SK-N-SH (cell line): Measurements from ENCODE around the gene KIAA1586. TPM values are rescaled to one million over a fixed set of nuclear protein-coding genes. Genes with fewer than 3 reads are reported as not detected.

ENCODE experiments used
- CTCF ChIA-PET: fragments of 300-600, 350-600 bp; formaldehyde crosslinking; extraction: SDS; loops from one replicate; lab custom pipeline; 2021; lab: Yijun Ruan, JAX
- POLR2A ChIA-PET: fragments of 350-600 bp; sonication (Branson Sonifier 250); formaldehyde crosslinking; extraction: SDS; loops from one replicate; lab custom pipeline; 2020; ENCODE audit warnings: antibody characterized with exemption, inconsistent platforms; lab: Yijun Ruan, JAX
- DNase-seq: peaks from one replicate; pipeline ENCODE4 v3.0.0; 2012
- H2AFZ ChIP-seq: fragments of 200-600 bp; sonication (generic); 2 replicates; pipeline ENCODE4 v1.8.1; 2016; ENCODE audit warnings: antibody characterized with exemption, mild to moderate bottlenecking, low read depth
- H3F3A ChIP-seq: fragments of 200-600 bp; sonication (generic); replicated peaks from 2 replicates; pipeline ENCODE3; 2016; ENCODE audit warnings: antibody characterized with exemption, mild to moderate bottlenecking; ENCODE audit not compliant: insufficient read depth
- H3K27ac ChIP-seq, 2 experiments: fragments of 200-500 bp in 1 of 2; fragments of 200-600 bp in 1 of 2; sonication (Bioruptor generic) in 1 of 2; sonication (generic), shearing (Covaris generic) in 1 of 2; 2 replicates each; pipeline versions ENCODE4 v1.5.1 to v1.6.1; 2014 to 2016; ENCODE audit warnings: low read depth in 2 of 2, inconsistent platforms in 1 of 2, low read length in 1 of 2, mild to moderate bottlenecking in 1 of 2, mixed read lengths in 1 of 2
- H3K27me3 ChIP-seq: fragments of 200-600 bp; sonication (generic), shearing (Covaris generic); 2 replicates; pipeline ENCODE4 v1.6.1; 2016; ENCODE audit warnings: mixed run types; ENCODE audit not compliant: insufficient read depth
- H3K36me3 ChIP-seq, 2 experiments: fragments of 200-500 bp in 1 of 2; fragments of 200-600 bp in 1 of 2; sonication (Bioruptor generic) in 1 of 2; sonication (generic) in 1 of 2; replicated peaks in 1 of 2; 2 replicates each; pipeline versions ENCODE3 to v1.5.1; 2014 to 2016; ENCODE audit warnings: low read length in 1 of 2, mild to moderate bottlenecking in 1 of 2; ENCODE audit not compliant: insufficient read depth in 2 of 2, control insufficient read depth in 1 of 2
- H3K4me1 ChIP-seq, 2 experiments: fragments of 200-500 bp in 1 of 2; fragments of 200-600 bp in 1 of 2; sonication (Bioruptor generic) in 1 of 2; sonication (generic), shearing (Covaris generic) in 1 of 2; 2 replicates each; pipeline versions ENCODE4 v1.5.1 to v1.6.1; 2014 to 2016; ENCODE audit warnings: low read depth in 1 of 2, low read length in 1 of 2, mixed run types in 1 of 2; ENCODE audit not compliant: insufficient read depth in 2 of 2, control insufficient read depth in 1 of 2
- H3K4me2 ChIP-seq: fragments of 200-600 bp; sonication (generic), shearing (Covaris generic); 2 replicates; pipeline ENCODE4 v1.6.1; 2017; ENCODE audit warnings: mixed run types
- H3K4me3 ChIP-seq, 2 experiments: fragments of 200-500 bp in 1 of 2; fragments of 200-600 bp in 1 of 2; sonication (Bioruptor generic) in 1 of 2; sonication (generic), shearing (Covaris generic) in 1 of 2; 2 replicates each; pipeline versions ENCODE4 v1.5.1 to v1.8.1; 2014 to 2016; ENCODE audit warnings: low read depth in 2 of 2, inconsistent platforms in 1 of 2, low read length in 1 of 2, mild to moderate bottlenecking in 1 of 2, mixed read lengths in 1 of 2, moderate library complexity in 1 of 2
- H3K79me2 ChIP-seq: fragments of 200-600 bp; sonication (generic); 2 replicates; pipeline ENCODE4 v1.8.1; 2017; ENCODE audit warnings: mild to moderate bottlenecking; ENCODE audit not compliant: insufficient read depth
- H3K9ac ChIP-seq: fragments of 200-600 bp; sonication (generic); 2 replicates; pipeline ENCODE4 v1.6.1; 2017; ENCODE audit warnings: mixed run types
- H3K9me2 ChIP-seq: fragments of 200-600 bp; sonication (generic); 2 replicates; pipeline ENCODE4 v1.6.1; 2017; ENCODE audit warnings: mixed run types
- H3K9me3 ChIP-seq: fragments of 200-600 bp; sonication (generic); 2 replicates; pipeline ENCODE4 v1.6.1; 2017; ENCODE audit warnings: mixed run types, mild to moderate bottlenecking, moderate library complexity
- H4K20me1 ChIP-seq: fragments of 200-600 bp; sonication (generic); 2 replicates; pipeline ENCODE4 v1.6.1; 2017; ENCODE audit warnings: mild to moderate bottlenecking, mixed run types; ENCODE audit not compliant: insufficient read depth
- ELF1 ChIP-seq: IDR thresholded peaks from 2 replicates; pipeline ENCODE4 v1.4.0; 2012
- EZH2phosphoT487 ChIP-seq: fragments of 200-600 bp; sonication (generic); IDR thresholded peaks from 2 replicates; pipeline ENCODE4 v1.6.1; 2017; ENCODE audit warnings: low read depth, mixed run types, mild to moderate bottlenecking, antibody characterized with exemption, moderate library complexity, borderline replicate concordance
- FOXJ3 ChIP-seq: sonication (generic); formaldehyde crosslinking; IDR thresholded peaks from 2 replicates; pipeline ENCODE4 v1.5.1; 2020; ENCODE audit warnings: mild to moderate bottlenecking, missing genetic modification reagents
- FOXM1 ChIP-seq: IDR thresholded peaks from 2 replicates; pipeline ENCODE4 v1.4.0; 2012; ENCODE audit warnings: low read depth, mild to moderate bottlenecking
- GABPA ChIP-seq: IDR thresholded peaks from 2 replicates; pipeline ENCODE4 v1.4.0; 2012; ENCODE audit warnings: low read depth, mild to moderate bottlenecking
- GATA2 ChIP-seq: sonication (generic); formaldehyde crosslinking; IDR thresholded peaks from 2 replicates; pipeline ENCODE4 v1.5.0; 2020; ENCODE audit warnings: mild to moderate bottlenecking, missing genetic modification reagents
- IRF3 ChIP-seq: fragments of 150-350 bp; IDR thresholded peaks from 2 replicates; pipeline ENCODE4 v1.6.1; 2016; ENCODE audit warnings: mild to moderate bottlenecking, low read depth, low read length
- JUND ChIP-seq: IDR thresholded peaks from 2 replicates; pipeline ENCODE4 v1.4.0; 2012
- MEF2A ChIP-seq: IDR thresholded peaks from 2 replicates; pipeline ENCODE4 v1.4.0; 2012; ENCODE audit warnings: low read depth, borderline replicate concordance
- NFIC ChIP-seq: IDR thresholded peaks from 2 replicates; pipeline ENCODE4 v1.4.0; 2012; ENCODE audit warnings: borderline replicate concordance
- NRF1 ChIP-seq: IDR thresholded peaks from 2 replicates; pipeline ENCODE4 v1.6.1; 2012; ENCODE audit warnings: low read depth, mild to moderate bottlenecking, low read length
- RAD21 ChIP-seq: IDR thresholded peaks from 2 replicates; pipeline ENCODE4 v1.6.1; 2012; ENCODE audit warnings: mild to moderate bottlenecking, low read length
- RCOR1 ChIP-seq: fragments of 150-350 bp; IDR thresholded peaks from 2 replicates; pipeline ENCODE4 v1.6.1; 2017; ENCODE audit warnings: antibody characterized with exemption, low read length
- RFX5 ChIP-seq: IDR thresholded peaks from 2 replicates; pipeline ENCODE4 v1.6.1; 2012; ENCODE audit warnings: mild to moderate bottlenecking, improper control_type of control experiment, low read length
- RXRA ChIP-seq: IDR thresholded peaks from 2 replicates; pipeline ENCODE4 v1.4.0; 2012; ENCODE audit warnings: low read depth, mild to moderate bottlenecking, borderline replicate concordance
- SMC3 ChIP-seq: IDR thresholded peaks from 2 replicates; pipeline ENCODE4 v1.6.1; 2012; ENCODE audit warnings: low read depth, low read length, improper control_type of control experiment
- TEAD4 ChIP-seq: IDR thresholded peaks from 2 replicates; pipeline ENCODE4 v1.4.0; 2012; ENCODE audit warnings: mild to moderate bottlenecking, borderline replicate concordance; ENCODE audit not compliant: insufficient read depth
- WGBS: methylation state at CpG from one replicate; pipeline ENCODE4 v1.1.6; 2017; ENCODE audit warnings: low lambda C conversion rate; 5-methylcytosine and 5-hydroxymethylcytosine counted together
- polyA plus RNA-seq, 3 experiments: library from polyadenylated mRNA; depleted of rRNA; stranded (reverse); fragments of >200 nt; gene quantifications; 2 replicates each; pipeline ENCODE4 v1.2.3, GENCODE V29; 2012
- TF ChIP-seq, protein P1 (sequence below): IDR thresholded peaks from 2 replicates; pipeline ENCODE4; 2012
- TF ChIP-seq, protein P2 (sequence below): IDR thresholded peaks from 2 replicates; pipeline ENCODE4 v1.4.0; 2012; ENCODE audit warnings: low read depth
- TF ChIP-seq, protein P3 (sequence below): fragments of 200-600 bp; sonication (generic); IDR thresholded peaks from 2 replicates; pipeline ENCODE4 v1.6.1; 2017; ENCODE audit warnings: antibody characterized with exemption, mild to moderate bottlenecking, moderate library complexity
- TF ChIP-seq, protein P4 (sequence below): IDR thresholded peaks from 2 replicates; pipeline ENCODE4 v1.4.0; 2012; ENCODE audit warnings: low read depth, borderline replicate concordance

Gene KIAA1586
- polyA plus RNA-seq, 1 of the 3 experiments (the other 2 are of a cell fraction), result 3.2 TPM

DNA sequence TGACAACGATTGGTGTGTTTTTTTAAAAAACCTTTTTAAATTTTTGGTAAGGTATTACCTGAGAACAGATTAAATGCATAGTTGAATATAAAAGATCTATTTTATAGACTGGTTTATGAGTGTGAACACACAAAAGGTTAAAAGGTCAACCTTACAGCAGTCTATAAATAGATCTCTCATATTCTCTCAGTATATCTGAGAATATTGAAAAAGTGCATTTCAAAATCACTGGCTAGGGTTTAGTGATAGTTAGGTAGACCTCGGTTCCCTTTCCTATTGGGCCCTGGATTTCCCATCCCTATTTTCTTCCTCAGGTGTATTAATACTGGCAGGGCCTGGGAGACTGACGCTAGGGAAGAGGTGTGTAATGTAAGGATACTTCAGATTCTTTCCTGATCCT is 42.8 kb downstream of the KIAA1586 start:
- ChIA-PET POLR2A (interaction anchor here (1.0 to 1.2 kb wide), 2 partner anchors 11 to 43 kb away, joined by 3 read pairs; partner anchors contain the start of gene KIAA1586), CTCF (interaction anchor here (0.6 to 1.2 kb wide), 4 partner anchors 23 to 252 kb away, joined by 3 to 5 read pairs (median 3); no protein-coding TSS in a partner anchor)
- H3K79me2 ChIP-seq, result peaks cover 31% of the 10 kb centered on the region
- peak overlapping the region; percentile 69 to 85; a peak in 3 of 4 replicates for H3K27ac ChIP-seq
- H3K4me3 ChIP-seq, result peak overlapping the region; percentile 60 to 63
- H3K36me3 ChIP-seq, result peaks cover 16 to 25% of the 10 kb centered on the region in 2 experiments
- no peaks in the 10 kb centered on the region for H3K27me3 ChIP-seq
- H3K9me3 ChIP-seq, result no peaks in the 10 kb centered on the region
- peaks cover 25% of the 10 kb centered on the region for H4K20me1 ChIP-seq
- DNase-seq, result no peak
- peak overlapping the region; percentile 22; the same call in 1 of the 2 replicates for H3K9ac ChIP-seq
- peak overlapping the region; percentile 61 for H3K4me2 ChIP-seq
- H2AFZ ChIP-seq, result peak overlapping the region; percentile 88
- peaks cover 18 to 21% of the 10 kb centered on the region in 2 experiments; a peak in 3 of 4 replicates for H3K4me1 ChIP-seq
- no peaks in the 10 kb centered on the region for H3K9me2 ChIP-seq
- H3F3A ChIP-seq, result peaks cover 5% of the 10 kb centered on the region
- WGBS, result 64% methylated on average over 3 of the region's 3 CpGs
- no peak for TF ChIP-seq FOXM1

DNA sequence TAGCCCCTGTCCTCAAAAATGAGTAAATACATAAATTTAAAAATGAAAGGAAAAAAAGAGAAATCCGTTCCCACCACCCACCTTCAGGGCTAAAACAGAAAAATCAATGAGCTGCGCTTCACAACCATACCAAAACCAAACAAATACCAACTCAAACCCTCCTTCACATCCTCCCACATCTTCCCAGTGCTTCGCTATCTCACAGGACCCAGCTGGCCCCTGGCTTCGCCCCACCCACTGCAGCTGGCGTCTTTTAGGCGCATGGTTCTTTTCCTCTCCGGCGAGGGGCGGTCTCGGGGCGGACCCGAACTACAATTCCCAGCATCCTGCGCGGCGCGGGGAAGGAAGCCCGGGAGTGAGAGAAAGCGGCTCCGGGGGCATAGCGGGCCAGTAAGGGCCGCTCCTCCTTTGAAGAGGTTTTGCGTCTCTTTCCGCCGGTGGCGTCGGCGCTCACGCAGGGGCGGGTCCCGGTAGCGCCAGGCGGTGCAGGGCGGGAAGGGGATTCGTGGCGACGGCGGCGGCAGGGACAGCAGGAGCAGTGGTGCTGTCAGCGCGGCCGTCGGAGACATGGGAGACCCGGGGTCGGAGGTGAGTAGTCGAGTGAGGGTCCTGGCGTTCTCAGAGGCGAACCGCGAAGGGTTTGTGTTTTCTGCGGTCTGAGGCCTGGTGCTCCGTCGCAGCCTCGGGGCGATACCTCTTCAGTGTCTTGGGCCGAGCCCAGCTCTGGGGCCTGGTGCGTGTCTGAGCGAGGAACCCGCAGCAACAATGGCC is 43.4 kb downstream of the KIAA1586 start, which contains the start of gene ZNF451:
TSS of gene ZNF451 (plus strand) at position 502 of the 771 bp plus-strand sequence. CDS start at position 568, 66 bp downstream.
- Histone ChIP-seq H3K9me3 (no peaks in the 10 kb centered on the region), H3K4me2 (peak within 1 kb of the TSS; percentile 61), H4K20me1 (peaks cover 25% of the 10 kb centered on the region), H3K79me2 (peaks cover 37% of the 10 kb centered on the region), H2AFZ (peak within 1 kb of the TSS; percentile 88), H3K36me3 (peaks cover 22 to 29% of the 10 kb centered on the region in 2 experiments), H3K27ac (peak within 1 kb of the TSS; percentile 69 to 85; a peak in 3 of 4 replicates), H3K9me2 (no peaks in the 10 kb centered on the region), H3F3A (peaks cover 5% of the 10 kb centered on the region), H3K9ac (peak within 1 kb of the TSS; percentile 72; the same call in 1 of the 2 replicates), H3K27me3 (no peaks in the 10 kb centered on the region), H3K4me3 (peak within 1 kb of the TSS; percentile 60 to 63), H3K4me1 (peaks cover 18 to 21% of the 10 kb centered on the region in 2 experiments; a peak in 3 of 4 replicates)
- ChIA-PET POLR2A (interaction anchor here (1.0 to 1.2 kb wide), 2 partner anchors 11 to 44 kb away, joined by 3 read pairs; partner anchors contain the start of gene KIAA1586), CTCF (interaction anchor here (0.6 to 1.2 kb wide), 4 partner anchors 24 to 251 kb away, joined by 3 to 5 read pairs (median 3); no protein-coding TSS in a partner anchor)
- peak; percentile 94 for DNase-seq
- WGBS, result under 1% methylated on average over 15 of the region's 58 CpGs
- TF ChIP-seq RXRA, result no peak
- no peak for TF ChIP-seq RAD21
- TF ChIP-seq SMC3, result no peak
- TF ChIP-seq, protein P1, sequence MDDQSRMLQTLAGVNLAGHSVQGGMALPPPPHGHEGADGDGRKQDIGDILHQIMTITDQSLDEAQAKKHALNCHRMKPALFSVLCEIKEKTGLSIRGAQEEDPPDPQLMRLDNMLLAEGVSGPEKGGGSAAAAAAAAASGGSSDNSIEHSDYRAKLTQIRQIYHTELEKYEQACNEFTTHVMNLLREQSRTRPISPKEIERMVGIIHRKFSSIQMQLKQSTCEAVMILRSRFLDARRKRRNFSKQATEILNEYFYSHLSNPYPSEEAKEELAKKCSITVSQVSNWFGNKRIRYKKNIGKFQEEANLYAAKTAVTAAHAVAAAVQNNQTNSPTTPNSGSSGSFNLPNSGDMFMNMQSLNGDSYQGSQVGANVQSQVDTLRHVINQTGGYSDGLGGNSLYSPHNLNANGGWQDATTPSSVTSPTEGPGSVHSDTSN, result no peak; the same call in 1 of the 2 replicates
- TF ChIP-seq NFIC, result no peak
- no peak for TF ChIP-seq TEAD4
- TF ChIP-seq GABPA, result peak; percentile 92
- peak; percentile 82 for TF ChIP-seq ELF1
- no peak for TF ChIP-seq RCOR1
- no peak for TF ChIP-seq EZH2phosphoT487
- TF ChIP-seq, protein P2, sequence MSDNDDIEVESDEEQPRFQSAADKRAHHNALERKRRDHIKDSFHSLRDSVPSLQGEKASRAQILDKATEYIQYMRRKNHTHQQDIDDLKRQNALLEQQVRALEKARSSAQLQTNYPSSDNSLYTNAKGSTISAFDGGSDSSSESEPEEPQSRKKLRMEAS, result peak; percentile 60
- TF ChIP-seq, protein P3, sequence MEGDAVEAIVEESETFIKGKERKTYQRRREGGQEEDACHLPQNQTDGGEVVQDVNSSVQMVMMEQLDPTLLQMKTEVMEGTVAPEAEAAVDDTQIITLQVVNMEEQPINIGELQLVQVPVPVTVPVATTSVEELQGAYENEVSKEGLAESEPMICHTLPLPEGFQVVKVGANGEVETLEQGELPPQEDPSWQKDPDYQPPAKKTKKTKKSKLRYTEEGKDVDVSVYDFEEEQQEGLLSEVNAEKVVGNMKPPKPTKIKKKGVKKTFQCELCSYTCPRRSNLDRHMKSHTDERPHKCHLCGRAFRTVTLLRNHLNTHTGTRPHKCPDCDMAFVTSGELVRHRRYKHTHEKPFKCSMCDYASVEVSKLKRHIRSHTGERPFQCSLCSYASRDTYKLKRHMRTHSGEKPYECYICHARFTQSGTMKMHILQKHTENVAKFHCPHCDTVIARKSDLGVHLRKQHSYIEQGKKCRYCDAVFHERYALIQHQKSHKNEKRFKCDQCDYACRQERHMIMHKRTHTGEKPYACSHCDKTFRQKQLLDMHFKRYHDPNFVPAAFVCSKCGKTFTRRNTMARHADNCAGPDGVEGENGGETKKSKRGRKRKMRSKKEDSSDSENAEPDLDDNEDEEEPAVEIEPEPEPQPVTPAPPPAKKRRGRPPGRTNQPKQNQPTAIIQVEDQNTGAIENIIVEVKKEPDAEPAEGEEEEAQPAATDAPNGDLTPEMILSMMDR, result no peak
- TF ChIP-seq RFX5, result no peak
- TF ChIP-seq MEF2A, result no peak
- TF ChIP-seq IRF3, result no peak
- TF ChIP-seq NRF1, result 0 out of 2 replicates have a peak, but pooled peaks have one; percentile 48
- no peak for TF ChIP-seq GATA2
- TF ChIP-seq, protein P4, sequence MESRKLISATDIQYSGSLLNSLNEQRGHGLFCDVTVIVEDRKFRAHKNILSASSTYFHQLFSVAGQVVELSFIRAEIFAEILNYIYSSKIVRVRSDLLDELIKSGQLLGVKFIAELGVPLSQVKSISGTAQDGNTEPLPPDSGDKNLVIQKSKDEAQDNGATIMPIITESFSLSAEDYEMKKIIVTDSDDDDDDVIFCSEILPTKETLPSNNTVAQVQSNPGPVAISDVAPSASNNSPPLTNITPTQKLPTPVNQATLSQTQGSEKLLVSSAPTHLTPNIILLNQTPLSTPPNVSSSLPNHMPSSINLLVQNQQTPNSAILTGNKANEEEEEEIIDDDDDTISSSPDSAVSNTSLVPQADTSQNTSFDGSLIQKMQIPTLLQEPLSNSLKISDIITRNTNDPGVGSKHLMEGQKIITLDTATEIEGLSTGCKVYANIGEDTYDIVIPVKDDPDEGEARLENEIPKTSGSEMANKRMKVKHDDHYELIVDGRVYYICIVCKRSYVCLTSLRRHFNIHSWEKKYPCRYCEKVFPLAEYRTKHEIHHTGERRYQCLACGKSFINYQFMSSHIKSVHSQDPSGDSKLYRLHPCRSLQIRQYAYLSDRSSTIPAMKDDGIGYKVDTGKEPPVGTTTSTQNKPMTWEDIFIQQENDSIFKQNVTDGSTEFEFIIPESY, result no peak
- no peak for TF ChIP-seq FOXJ3 (CRISPR knock-in tag)
- TF ChIP-seq JUND, result no peak
